Pancreas (tissue), 10 donors: ENCODE measurements around the gene SIRT2. TPM values are rescaled to one million over a fixed set of nuclear protein-coding genes. Genes with fewer than 3 reads are reported as not detected.

Source experiments
- ATAC-seq, 4 donors: fragments of 200-7000 bp; cut with Tn5 transposase; one replicate each; pipeline versions ENCODE4 v1.8.0 to v1.9.1; 2020; ENCODE audit warnings: mild to moderate bottlenecking in 4 of 4, moderate library complexity in 4 of 4
- DNase-seq, 6 donors: peaks; one replicate each; pipeline ENCODE4 v3.0.0-alpha.2; 2020
- FAIRE-seq: peaks from 2 replicates; lab custom pipeline; 2012; peaks lifted over from hg19 to GRCh38; lab: Jason Lieb, UNC
- H3K27ac ChIP-seq, 4 donors: fragments of 200-600 bp; sonication (generic); 1 replicate in 3 of 4; 2 replicates in 1 of 4; pipeline versions ENCODE4 v1.5.0 to v1.8.0; 2020
- H3K27me3 ChIP-seq, 4 donors: fragments of 200-600 bp; one replicate each; pipeline ENCODE4 v1.8.0; 2021
- H3K36me3 ChIP-seq, 3 donors: fragments of 200-600 bp; sonication (generic) in 1 of 3; one replicate each; pipeline versions ENCODE4 v1.5.0 to v1.8.0; 2020 to 2021
- H3K4me1 ChIP-seq, 3 donors: fragments of 200-600 bp; one replicate each; pipeline ENCODE4 v1.8.0; 2021
- H3K4me3 ChIP-seq, 4 donors: fragments of 200-600 bp; sonication (generic) in 2 of 4; one replicate each; pipeline versions ENCODE4 v1.5.0 to v1.8.0; 2020 to 2021
- H3K9me3 ChIP-seq, 4 donors: fragments of 200-600 bp; one replicate each; pipeline ENCODE4 v1.8.0; 2021
- CTCF ChIP-seq, 4 donors: fragments of 200-600 bp; sonication (generic) in 3 of 4; IDR thresholded peaks; one replicate each; pipeline versions ENCODE4 v1.5.0 to v1.8.0; 2021; ENCODE audit warnings: antibody characterized with exemption in 4 of 4
- WGBS, 2 donors: extraction: QIAGEN DNeasy Blood & Tissue Kit; methylation state at CpG; one replicate each; pipeline ENCODE4 v1.1.7; 2013; 5-methylcytosine and 5-hydroxymethylcytosine counted together
- intact Hi-C, 3 donors: fragments of 100-400 bp; cut with DNase I; formaldehyde crosslinking; loops; one replicate each; pipeline versions ENCODE4 v1.11.1 to v1.14.2; 2022
- polyA plus RNA-seq, 2 donors: library from polyadenylated mRNA; stranded (reverse); fragments of 200-250 nt; gene quantifications; one replicate each; pipeline ENCODE4 v1.2.3, GENCODE V29; 2013
- total RNA-seq, 6 donors: library from RNA; stranded (reverse); fragmentation: NEBNext Ultra II Directional in 4 of 6; extraction: Animal tissue kit (Norgen Biotek cat#: 25700) in 4 of 6; gene quantifications; one replicate each; pipeline versions ENCODE4 v1.2.1 to v1.2.4, GENCODE V29; 2021 to 2023
- donor health status: healthy with polysubstance abuse.
- donor health status: DM: no; HTN: no; CAD: no; lungs with moderate emphysema.
- donor health status: DM: no; HTN: no; CAD: no.
- donor health status: control.
- donor health status: control.
- donor health status: Bipolar disorder and iron deficiency.
- donor health status: DM: yes; HTN: yes; CAD: no.
- donor health status: DM: no; HTN: no; CAD: no.
- donor health status: DM: no; HTN: no; CAD: no.
- donor health status: DM: yes; HTN: yes; CAD: no.

Gene SIRT2
- total and polyA plus RNA-seq, 8 donors = 16.2 to 44.4 (median 19.8) TPM

DNA sequence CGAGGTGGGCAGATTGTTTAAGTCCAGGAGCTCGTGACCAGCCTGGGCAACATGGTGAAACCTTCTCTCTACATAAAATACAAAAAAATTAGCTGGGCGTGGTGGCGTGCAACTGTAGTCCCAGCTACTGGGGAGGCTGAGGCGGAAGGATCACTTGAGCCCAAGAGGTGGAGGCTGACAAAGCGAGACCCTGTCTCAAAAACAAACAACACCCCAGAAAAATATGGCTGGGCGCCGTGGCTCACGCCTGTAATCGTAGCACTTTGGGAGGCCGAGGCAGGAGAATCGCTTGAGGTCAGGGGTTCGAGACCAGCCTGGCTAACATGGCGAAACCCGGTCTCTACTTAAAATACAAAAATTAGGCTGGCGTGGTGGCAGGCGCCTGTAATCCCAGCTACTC lies 46.2 kb downstream of the SIRT2 start:
- Histone ChIP-seq H3K4me1 (peaks cover 0 to 8% (median 0%) of the 10 kb centered on the region in 3 donors), H3K4me3 (peak overlapping the region in 1 of 4 donors; percentile 81), H3K27me3 (no peaks in the 10 kb centered on the region), H3K9me3 (no peaks in the 10 kb centered on the region), H3K27ac (no peak overlapping the region), H3K36me3 (no peaks in the 10 kb centered on the region)
- WGBS, 2 donors = 89% methylated on average over 17 of the region's 17 CpGs
- intact Hi-C loops = no loop called here
- ATAC-seq (no peak), FAIRE-seq (no peak), DNase-seq (peak in 1 of 6 donors; percentile 35)
- TF ChIP-seq CTCF (IDR thresholded peaks at IDR 0.05) = no peak

GRCh38 chr19:38852231-38853044 lies 47.0 kb downstream of the SIRT2 start:
- Histone ChIP-seq H3K4me1 (peaks cover 5 to 15% (median 5%) of the 10 kb centered on the region in 3 donors), H3K4me3 (peak overlapping the region; percentile 57 to 81 (median 68)), H3K9me3 (no peaks in the 10 kb centered on the region), H3K27me3 (no peaks in the 10 kb centered on the region), H3K27ac (peak overlapping the region; percentile 90 to 97 (median 94)), H3K36me3 (no peaks in the 10 kb centered on the region)
- 1% methylated on average over 51 to 52 of the region's 52 CpGs for WGBS, 2 donors
- ATAC-seq (no peak), DNase-seq (peak in 5 of 6 donors; percentile 65 to 87 (median 72)), FAIRE-seq (no peak)
- intact Hi-C loops = no loop called here
- no peak for TF ChIP-seq CTCF (IDR thresholded peaks at IDR 0.05)

DNA sequence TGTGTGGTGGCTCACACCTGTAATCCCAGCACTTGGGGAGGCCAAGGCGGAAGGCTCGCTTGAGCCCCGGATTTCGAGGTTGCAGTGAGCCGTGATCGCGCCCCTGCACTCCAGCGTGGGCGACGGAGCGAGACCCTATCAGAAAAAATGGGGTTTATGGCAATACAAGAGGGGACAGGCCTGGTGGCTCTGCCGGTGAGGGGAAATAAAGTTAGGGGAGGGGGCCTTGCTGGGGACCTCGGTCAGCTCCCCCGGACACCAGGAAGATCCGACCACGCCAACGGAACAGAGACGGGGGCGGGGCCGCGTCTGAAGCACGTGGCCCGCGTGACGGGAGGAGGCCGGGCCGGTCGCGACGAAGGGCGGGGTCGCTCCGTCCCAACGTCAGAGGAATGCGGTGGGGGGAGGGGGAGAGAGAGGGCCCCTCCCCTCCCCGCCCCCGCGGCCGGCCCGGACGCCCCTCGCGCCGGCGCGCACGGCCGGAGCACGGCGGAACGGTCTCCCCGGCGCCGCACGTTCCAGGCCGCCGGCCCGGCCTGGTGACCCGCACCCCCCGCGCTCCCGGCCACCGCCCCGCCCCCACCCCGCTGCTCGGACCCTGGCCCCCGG lies 47.7 kb downstream of the SIRT2 start:
- peaks cover 0 to 5% (median 2%) of the 10 kb centered on the region in 3 donors for H3K36me3 ChIP-seq
- H3K27ac ChIP-seq = peak overlapping the region; percentile 90 to 97 (median 94)
- DNase-seq (peak; percentile 92 to 97 (median 94)), FAIRE-seq (no peak), ATAC-seq (peak; percentile 43 to 68 (median 58))
- TF ChIP-seq CTCF (IDR thresholded peaks at IDR 0.05) = no peak
- H3K9me3 ChIP-seq = no peaks in the 10 kb centered on the region
- intact Hi-C loops = no loop called here
- 1% methylated on average over 20 to 49 of the region's 67 CpGs for WGBS, 2 donors
- H3K27me3 ChIP-seq = no peaks in the 10 kb centered on the region
- peak overlapping the region; percentile 57 to 81 (median 68) for H3K4me3 ChIP-seq
- H3K4me1 ChIP-seq = peaks cover 5 to 22% (median 12%) of the 10 kb centered on the region in 3 donors

DNA sequence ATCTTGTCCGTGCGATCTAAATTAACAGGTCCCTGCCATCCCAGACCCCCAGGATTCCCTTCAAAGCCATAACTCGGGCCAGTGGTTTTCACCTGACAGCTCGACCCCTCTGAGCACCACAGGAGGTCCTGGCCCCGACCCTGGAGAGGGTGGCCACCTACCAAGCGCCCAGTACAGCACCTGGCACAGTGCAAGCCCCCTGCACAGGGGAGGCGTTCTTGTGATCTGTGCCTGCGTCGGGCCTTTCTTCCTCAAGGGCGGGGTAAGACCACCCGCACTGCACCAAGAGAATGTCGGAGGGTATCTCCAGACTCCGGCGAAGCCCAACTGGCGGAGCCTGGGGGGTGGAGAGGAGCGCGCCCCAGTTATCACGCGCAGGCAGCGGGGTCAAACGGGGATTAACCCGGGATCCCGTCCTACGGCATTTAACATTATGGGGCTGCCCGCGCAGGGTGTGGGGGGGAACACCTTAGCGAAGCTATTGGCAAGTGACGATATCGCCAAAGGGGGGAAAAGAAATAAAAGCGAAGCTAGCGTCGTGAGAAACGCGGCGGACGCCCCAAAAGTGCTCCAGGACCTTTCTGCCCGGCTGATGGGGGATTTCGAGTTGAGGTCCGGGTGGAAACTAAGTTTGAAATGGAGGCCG lies 48.3 kb downstream of the SIRT2 start:
- intact Hi-C loops = no loop called here

More for the DNA sequence above, 48.3 kb downstream of the SIRT2 start:
- WGBS, 2 donors = 2% methylated on average over 40 of the region's 40 CpGs
- peak overlapping the region; percentile 90 to 97 (median 94) for H3K27ac ChIP-seq
- H3K36me3 ChIP-seq = peaks cover 4 to 12% (median 8%) of the 10 kb centered on the region in 3 donors
- peaks cover 5 to 22% (median 12%) of the 10 kb centered on the region in 3 donors for H3K4me1 ChIP-seq
- no peak for ATAC-seq
- TF ChIP-seq CTCF (IDR thresholded peaks at IDR 0.05) = no peak
- H3K27me3 ChIP-seq = no peaks in the 10 kb centered on the region
- no peaks in the 10 kb centered on the region for H3K9me3 ChIP-seq
- DNase-seq = peak in 4 of 6 donors; percentile 64 to 83 (median 64)
- no peak for FAIRE-seq
- peak overlapping the region; percentile 42 to 81 (median 68) for H3K4me3 ChIP-seq
